ENCODE measurements around the gene ATOSB.
"Not testable (repeated sequence)": the region's sequence is repeated elsewhere in the genome, so short reads cannot be mapped to it uniquely, and the experiment has no call there.

ATOSB gene, protein sequence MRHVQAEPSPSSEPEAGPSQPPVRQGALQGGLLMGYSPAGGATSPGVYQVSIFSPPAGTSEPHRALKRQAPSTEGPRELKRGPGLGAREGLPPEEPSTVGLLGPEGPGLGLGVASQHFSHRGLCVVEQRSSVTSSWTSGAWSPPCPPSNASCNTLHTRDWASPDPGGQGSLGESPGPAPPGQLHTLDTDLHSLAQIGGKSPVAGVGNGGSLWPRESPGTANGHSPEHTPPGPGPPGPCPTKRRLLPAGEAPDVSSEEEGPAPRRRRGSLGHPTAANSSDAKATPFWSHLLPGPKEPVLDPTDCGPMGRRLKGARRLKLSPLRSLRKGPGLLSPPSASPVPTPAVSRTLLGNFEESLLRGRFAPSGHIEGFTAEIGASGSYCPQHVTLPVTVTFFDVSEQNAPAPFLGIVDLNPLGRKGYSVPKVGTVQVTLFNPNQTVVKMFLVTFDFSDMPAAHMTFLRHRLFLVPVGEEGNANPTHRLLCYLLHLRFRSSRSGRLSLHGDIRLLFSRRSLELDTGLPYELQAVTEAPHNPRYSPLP
- 4.8 to 28.6 reads per million in 2 experiments for total RNA-seq

DNA sequence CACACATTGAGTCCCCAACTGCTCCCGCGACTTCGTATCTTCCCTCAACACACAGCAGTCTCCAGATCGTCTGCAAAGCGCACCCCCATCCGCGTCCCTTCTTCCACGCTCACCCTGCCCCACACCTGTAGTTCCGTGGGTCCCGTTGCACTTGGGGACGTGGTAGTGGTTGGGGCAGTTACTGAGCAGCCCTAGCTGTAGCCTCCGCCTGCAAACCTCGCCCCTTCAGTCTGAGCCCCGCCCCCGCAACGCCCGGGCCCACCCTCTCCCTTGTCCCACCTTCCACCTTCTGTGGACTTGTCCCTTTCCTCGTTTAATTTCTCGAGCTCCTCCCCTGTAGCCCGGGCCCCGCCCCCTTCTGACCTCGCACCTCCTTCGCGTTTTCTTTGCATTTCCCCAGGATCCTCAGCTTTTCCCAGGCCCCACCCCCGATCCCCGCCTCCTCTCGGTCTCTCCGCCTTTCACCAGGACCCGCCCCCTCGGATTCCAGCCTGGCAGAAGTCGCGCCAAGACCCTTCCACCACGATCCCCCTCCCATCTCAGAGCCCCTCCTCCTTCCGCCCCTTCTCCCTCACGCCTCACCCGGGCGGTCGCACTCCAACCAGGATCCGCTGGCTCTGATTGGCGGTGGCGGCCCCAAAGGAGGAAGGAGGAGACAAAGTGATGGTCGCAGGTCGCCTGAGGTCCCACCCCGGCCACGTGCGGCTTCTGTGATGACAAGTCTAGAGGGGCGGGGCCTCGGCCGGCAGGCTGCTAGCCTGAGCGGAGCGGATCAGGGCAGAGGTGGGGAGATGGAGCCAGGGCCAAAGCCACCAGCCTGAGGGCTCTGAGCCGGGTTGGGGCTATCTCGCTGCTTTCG lies at the start of gene ATOSB:
Gene ATOSB, minus strand, starts transcription at position 183 of the 859 bp plus-strand sequence. CDS start 7,588 bp downstream, outside the sequence.
- peak; percentile 87 for DNase-seq (ENCODE audit: low read depth)

DNA sequence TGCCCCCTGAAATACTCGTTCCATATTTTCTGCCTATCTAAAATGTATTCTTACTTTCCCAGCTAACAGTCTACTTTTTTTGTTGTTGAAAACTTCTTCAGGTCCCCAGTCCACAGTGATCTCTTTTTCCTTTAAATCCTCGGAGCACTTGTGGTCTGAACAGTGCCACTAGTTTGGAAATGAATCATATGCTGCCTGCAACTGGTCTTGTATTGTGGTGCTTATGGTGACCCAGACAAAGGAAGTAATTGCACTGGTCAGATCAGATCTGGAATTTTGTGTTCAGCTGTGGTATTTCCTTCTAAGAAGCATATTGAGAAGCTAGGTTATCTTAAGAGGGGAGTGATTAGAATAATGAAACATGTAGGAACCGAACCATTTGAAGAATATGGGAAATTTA lies 49.0 kb upstream of the ATOSB start:
- no peak for DNase-seq (ENCODE audit: low read depth)

DNA sequence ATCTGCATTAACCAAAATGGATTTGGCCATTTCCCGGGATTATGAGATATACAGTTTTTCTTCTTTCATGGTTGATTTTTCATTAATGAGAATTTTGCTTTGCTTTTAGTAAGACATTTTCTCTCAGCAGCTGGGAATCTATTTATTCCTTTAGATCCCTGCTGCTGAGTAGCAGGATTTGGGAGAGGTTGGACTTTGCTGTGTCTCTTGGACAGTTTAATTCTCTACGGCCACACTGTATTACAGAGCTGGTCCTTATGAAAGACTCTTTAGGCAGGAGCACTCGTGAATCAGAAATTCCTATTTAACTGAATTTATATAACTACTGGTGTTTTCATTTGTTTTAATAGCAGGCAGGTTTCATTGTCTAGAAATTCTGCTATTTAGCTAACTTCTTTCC lies 47.8 kb upstream of the ATOSB start:
- DNase-seq (ENCODE audit: low read depth): no peak

DNA sequence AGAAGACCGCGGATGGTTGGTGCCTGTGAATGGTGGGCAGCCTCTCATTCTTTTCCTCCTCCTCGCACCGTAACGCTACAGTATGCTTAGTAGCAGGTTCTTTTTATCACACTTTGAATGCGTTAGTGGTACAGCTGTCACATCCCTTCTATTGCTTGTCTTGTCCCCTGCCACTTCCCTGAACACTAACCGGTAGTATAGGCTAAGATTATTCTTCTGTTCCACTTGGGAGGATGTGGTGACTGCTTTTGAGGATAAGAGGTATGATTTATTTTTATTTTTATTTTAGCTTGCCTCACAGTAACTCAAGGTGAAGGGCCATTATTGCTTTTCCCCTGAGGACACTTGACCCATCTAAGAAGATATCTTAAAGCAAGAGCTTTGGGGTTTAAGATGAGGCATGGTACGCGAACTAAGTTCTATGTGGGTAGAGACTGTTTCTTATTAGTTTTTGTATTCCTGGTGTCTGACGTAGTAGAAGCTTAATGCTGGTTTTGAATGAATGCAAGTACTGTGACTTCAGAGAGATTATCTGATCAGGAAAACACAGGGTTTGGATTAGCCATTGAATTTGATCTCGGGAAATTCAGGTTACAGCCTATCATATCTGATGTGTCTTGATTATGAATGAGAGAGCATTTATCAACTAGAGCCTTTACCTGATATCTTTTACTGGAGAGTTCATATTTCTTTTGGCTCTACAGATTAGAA lies 47.1 kb upstream of the ATOSB start:
- DNase-seq (ENCODE audit: low read depth): no peak

DNA sequence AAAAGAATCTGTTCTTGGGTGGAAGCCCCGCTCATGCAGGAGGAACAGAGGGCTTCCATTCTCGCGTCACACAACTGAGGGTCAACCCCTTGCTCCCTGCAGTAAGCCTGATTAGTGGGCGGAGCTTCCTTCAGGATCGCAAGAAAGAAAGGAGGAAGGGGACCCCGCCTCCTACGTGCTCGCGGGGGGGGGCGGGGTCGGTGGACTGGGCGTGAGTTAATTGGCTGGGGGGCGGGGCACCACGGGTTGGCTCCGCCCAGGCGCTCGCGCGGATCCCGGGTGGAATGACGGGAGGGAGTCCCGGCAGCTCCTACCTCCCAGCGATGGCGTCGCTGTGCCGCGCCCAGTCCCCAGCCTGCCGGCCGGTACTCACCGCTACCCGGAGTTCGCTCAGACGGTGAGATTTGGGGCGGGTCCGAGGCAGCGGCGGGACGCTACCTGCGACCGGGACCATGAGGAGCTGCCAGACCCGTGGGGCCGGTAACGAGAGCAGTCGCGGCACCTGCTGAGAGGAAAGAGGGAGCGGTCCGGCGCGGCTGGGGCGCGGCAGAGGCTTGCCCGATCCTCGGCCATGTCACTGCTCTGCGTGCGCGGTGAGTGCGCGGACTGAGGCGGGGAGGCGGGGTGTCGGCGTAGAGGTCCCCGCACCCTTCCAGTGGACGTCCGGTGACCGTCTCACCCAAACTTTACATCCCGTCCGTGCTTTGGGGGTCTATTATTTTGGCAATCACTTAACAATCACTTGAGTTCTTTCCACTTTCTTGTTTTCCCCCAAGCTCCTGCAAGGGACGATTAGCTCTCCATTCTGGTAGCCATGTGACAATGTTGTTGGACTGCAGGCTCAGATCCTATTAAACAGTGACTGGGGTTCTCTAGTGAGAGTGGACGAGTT lies 46.3 kb upstream of the ATOSB start, which contains the start of gene UNC13B:
Gene UNC13B, plus strand, starts transcription at position 297 of the 892 bp plus-strand sequence. Its CDS starts 275 bp downstream, at position 572.
- peak; percentile 68 for DNase-seq (ENCODE audit: low read depth)

DNA sequence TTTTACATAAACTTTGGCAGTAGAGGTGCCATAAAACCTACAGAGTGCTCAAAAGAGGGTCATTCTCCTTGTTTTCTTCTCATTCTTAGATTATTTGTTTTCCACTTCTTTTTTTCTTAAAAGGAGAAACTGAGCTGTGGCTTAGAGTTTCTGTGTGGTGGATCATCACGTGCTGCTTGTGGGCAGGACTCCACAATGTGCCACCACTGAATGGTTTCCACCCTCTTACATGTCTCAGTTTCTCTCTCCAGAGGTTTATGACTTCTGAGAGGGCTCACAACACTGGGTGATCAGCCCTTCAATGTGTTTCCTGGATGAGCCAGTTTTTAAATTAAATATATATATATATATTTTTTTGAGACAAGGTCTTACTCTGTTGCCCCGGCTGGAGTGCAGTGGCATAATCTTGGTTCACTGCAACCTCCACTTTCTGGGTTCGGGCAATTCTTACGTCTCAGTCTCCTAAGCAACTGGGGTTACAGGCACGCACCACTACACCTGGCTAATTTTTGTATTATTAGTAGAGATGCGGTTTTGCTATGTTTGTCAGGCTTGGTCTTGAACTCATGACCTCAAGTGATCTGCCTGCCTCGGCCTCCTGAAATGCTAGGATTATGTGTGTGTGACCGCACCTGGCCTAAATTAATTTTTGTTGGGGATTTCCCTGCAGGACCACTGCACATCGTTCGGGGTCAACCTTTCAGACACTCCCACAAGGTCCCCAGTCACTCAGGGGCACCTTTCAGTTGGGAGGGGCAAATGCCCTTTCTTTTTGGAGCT lies 43.0 kb upstream of the ATOSB start:
- no peak for DNase-seq (ENCODE audit: low read depth)

DNA sequence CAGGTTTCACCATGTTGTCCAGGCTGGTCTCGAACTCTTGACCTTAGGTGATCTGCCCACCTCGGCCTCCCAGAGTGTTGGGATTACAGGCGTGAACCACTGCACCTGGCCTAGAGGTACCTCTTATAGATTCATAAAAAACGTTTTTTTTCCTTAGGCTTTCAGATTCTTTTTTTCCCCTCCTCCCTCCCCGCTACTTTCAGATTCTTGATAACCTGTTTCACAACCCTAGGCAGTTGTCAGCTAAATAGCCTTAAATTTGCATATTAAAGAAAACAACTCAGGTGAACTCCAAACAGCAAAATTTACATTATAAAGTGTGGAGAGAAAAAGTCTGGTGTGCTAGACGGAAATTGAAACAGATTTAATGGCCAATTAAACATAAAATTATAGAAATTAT lies 42.2 kb upstream of the ATOSB start:
- not testable (repeated sequence) for DNase-seq (ENCODE audit: low read depth)

DNA sequence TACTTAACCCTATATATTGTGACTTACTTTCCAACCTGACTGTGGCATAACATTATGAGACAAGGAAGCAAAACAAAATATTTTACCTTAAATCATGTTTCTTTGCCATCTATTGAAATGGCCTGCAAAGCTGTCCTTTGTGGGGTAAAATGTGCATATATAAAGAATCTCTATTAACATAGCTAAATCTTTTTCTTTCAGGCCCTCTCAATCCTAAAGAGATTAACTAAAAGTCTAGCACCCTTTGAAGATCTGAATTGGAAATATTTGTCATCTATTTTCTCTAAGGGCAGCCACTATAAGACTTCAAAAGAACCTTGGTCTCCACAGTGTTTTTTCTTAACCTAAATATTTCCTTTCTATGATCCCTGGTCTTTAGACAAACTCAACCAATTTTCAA lies 41.1 kb upstream of the ATOSB start:
- no peak for DNase-seq (ENCODE audit: low read depth)

DNA sequence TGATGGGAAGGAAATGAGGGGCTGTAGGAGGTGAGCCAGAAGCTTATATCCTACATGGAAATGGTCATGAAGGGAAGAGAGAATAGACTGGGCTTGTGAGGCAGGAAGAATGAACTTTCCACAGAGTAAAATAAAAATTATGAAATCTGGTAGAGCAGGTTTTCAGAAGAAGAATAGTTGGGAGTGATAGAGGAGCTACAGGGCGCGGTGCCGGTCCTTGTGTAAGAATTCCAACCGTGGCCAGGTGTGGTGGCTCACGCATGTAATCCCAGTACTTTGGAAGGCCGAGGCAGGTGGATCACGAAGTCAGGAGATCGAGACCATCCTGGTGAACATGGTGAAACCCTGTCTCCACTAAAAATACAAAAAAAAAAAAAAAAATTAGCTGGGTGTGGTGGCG lies 37.3 kb upstream of the ATOSB start:
- DNase-seq (ENCODE audit: low read depth): no peak

DNA sequence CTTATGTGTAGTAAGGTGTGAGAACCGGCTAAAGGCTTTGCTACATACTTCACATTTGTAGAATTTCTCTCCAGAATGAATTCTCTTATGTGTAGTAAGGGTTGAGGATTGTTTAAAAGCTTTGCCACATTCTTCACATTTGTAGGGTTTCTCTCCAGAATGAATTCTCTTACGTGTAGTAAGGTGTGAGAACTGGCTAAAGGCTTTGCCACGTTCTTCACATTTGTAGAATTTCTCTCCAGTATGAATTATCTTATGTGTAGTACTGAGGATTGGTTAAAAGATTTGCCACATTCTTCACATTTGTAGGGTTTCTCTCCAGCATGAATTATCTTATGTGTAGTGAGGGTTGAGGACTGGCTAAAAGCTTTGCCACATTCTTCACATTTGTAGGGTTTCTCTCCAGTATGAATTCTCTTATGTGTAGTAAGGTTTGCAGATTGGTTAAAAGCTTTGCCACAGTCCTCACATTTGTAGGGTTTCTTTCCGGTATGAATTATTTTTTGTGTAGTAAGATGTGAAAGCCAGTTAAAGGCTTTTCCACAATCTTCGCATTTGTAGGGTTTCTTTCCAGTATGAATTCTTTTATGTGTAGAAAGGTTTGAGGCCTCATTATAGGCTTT lies 32.4 kb upstream of the ATOSB start:
- not testable (repeated sequence) for DNase-seq (ENCODE audit: low read depth)

DNA sequence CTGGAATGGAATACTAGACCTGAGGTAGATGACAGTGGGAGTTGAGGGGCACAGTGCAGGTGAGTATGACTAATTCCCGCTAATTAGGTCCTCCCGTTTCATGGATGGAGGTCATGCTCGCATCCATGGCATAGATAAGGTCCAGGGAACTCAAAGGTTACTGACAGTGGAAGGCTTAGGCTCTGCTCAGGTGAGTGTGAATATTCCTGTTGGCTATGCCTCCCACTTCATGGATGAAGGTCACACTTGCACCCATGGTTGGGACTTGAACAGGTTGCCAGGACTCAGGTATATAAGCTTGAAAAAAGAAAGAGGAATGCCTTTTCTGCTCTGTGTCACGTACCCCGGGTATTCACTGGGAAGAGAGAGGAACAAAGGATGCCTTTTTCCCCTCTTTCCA lies 26.4 kb upstream of the ATOSB start:
- no peak for DNase-seq (ENCODE audit: low read depth)

DNA sequence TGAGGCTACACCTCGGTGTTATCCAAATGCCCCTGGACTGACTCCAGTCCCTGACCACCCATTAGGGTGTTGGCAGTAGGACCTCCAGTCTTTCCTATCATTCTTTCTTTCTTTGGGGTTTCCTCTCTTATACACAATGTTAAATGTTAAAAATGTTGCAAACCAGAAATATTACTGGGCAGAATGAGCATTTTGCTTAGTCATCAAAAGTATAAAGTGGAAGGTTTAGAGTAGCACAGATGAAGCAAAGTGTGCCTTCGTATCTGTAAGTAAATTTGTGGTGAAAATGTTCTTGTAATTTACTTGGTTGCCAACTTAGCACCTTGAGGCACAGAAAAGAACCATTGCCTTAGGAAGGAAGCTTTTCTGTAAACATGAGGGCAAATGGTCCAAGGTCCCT lies 24.4 kb upstream of the ATOSB start:
- DNase-seq (ENCODE audit: low read depth): no peak

DNA sequence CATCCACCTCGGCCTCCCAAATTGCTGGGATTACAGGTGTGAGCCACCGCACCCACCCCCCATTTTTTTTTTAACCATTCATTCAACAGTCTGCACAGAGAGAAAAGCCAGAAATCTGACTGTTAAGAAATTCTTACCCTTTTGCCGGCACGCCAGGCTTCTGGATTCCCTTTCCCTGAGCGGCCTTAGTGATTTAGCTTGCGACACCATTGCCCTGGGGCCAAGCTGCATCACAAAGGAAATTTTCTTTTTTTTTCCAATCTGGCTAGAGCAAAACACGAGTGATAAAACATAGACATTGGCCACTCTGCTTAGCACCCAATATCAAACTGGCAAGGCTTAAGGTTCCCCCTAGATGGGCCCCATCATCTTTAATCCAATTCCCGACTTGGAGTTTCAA lies 21.2 kb upstream of the ATOSB start:
- no peak for DNase-seq (ENCODE audit: low read depth)

DNA sequence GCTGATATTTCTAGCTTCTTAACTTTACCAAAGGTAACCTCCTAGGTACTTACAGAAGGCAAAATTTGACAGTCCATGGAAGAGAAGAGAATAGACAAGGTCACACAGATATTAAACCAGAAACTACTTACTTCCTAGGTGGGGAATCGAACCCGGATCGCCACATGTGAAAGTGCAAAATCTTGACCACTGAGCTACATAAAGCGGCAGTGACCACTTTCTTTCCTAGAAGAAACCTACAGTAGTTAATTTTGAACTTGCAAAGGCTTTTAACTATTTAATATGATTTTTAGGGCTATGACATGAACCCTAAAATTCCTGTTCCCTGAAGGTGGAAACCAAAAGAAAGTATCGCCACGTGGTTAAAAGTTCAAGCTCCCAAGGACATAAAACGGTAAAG lies 20.3 kb upstream of the ATOSB start:
- DNase-seq (ENCODE audit: low read depth): no peak

DNA sequence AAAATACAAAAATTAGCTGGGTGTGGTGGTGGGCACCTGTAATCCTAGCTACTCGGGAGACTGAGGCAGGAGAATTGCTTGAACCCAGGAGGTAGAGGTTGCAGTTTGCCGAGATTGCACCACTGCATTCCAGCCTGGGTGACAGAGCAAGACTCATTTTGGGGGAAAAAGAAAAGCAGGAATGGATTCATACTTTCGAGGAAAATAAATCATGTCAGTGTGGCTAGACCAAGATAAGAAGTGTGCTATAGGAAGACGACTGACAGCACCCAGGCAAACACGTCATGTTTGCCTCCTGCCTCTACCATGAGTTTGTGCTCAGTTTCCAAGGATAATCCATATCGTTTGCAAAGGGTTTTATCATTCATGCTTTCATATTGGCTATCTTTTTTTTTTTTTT lies 19.3 kb upstream of the ATOSB start:
- DNase-seq (ENCODE audit: low read depth): no peak

DNA sequence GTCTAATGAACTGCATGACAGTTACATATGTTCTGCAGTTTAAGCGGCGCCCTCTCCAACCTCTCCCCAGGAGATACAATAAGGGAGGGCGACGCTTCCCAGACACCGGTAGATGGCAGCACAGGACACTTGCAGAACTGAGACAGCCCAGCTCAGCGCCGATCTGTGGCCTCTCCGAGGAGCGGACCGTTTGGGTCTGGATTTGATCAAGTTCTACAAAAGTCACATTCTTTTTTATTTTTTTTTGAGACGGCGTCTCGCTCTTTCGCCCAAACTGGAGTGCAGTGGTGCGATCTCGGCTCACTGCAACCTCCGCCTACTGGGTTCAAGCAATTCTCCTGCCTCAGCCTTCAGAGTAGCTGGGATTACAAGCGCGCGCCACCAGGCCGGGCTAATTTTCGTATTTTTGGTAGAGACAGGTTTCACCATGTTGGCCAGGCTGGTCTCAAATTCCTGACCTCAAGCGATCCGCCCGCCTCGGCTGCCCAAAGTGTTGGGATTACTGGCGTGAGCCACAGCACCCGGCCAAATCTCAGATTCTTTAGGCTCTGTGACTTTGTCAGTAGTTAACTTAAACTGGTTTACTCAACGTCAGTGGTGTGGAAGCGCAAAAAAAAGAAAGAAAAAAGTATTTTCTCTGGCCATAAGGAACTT lies 1.4 kb upstream of the ATOSB start:
- peak; percentile 86 for DNase-seq (ENCODE audit: low read depth)

DNA sequence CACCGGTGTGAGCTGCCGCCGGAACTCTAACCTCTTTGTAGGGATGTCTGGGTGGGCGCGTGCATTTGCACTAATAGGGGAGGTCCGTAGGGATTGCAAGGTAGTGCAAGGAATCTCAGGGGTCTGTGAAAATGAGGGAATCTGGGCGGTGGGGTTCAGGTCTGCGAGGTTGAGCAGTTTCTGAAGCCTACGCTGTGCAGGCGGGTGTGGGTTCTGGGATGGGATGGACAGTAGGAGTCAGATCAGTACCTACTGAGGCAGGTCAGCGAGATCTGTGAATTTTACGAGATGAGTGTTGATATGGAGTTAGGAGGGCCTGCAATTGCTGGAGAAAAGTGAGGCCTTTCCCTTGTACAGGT lies 856 bp upstream of the ATOSB start:
- DNase-seq (ENCODE audit: low read depth): no peak

DNA sequence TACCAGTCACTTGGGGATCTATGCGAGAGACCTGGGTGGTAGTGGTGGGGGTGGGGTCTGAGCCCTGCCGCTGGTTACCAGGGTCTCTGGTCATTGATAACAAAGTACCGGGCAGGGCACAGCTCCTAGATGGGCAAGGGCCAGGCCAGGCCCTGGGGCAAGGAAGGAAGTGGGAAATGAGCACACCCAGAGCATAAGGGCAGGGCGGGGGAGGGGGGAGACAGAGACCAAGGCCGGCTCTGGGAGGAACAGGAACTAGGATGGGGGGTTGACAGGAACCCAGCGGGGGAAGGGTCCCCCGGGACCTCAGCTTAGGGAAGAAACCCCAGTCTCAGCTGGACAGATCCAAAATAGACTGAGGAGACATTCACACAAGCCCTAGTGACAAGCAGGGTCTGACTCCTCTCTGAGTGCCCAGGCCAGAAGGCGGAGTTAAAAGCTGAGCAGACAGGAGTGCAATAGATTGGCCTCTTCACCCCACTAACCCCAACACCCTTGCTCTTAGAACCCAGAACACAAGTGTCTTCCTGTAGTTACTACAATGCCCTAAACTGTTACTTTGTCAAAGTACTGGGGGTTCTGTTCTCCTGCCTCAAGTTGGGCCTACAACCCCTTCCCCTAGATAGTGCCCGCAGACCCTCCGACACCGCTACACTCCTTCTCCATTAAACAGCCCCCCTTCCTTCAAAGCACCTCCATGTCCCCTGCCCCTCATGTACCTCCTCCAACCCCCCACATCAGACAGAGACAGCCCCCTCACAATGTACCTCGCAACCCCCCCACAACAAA lies 628 bp downstream of the ATOSB start:
- DNase-seq (ENCODE audit: low read depth): no peak
